Raji (cell line): ENCODE results near the gene FGF9.
A peak's percentile ranks its signal among the peaks of the same experiment; 100 is the strongest.

Experiments
- POLR2A ChIP-seq: IDR thresholded peaks from 2 replicates; pipeline ENCODE4 v1.6.1; 2011; ENCODE audit warnings: low read depth, low read length, control low read depth; ENCODE audit not compliant: insufficient read depth

Gene FGF9

DNA sequence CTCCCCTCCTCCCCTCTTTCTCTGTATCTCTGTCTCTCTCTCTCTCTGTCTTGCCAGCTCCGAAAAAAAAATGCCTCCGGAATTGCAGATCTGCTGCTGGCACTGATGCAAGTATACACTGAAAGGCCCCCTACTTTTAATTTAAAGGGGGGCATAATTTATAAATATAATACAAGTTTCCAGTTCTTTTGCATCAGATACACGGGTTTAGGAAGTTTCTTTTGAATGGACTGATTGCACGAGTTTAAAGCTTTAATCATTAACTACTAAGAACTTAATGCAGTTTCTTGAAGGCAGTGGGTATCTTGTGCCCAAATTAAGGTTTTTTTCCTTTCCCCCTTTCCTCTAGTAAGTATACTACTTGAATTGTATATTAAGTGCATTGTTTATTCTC, 1.4 kb downstream of the FGF9 start:
- no peak for TF ChIP-seq POLR2A

- TF ChIP-seq POLR2A: no peak
Observed at GRCh38 chr13:21672796-21673538, 2.1 kb downstream of the FGF9 start.

DNA sequence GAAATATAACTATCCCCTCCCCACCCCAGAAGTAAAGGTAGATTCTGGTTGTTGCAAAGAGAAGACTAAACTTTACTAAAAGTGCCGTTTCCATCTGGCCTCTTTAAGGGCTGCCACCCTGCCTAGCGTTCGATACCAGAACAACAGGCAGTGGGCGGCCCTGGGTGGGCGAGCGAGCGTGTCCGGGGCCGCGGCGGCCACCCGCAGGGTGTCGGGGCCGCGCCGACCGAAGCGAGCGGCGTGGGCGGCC, 2.6 kb downstream of the FGF9 start:
- no peak for TF ChIP-seq POLR2A

GRCh38 chr13:21673789-21674489, 3.1 kb downstream of the FGF9 start:
- 0 out of 2 replicates have a peak, but pooled peaks have one; percentile 20 for TF ChIP-seq POLR2A

- no peak for TF ChIP-seq POLR2A
Observed at GRCh38 chr13:21674490-21675009, 3.7 kb downstream of the FGF9 start.

DNA sequence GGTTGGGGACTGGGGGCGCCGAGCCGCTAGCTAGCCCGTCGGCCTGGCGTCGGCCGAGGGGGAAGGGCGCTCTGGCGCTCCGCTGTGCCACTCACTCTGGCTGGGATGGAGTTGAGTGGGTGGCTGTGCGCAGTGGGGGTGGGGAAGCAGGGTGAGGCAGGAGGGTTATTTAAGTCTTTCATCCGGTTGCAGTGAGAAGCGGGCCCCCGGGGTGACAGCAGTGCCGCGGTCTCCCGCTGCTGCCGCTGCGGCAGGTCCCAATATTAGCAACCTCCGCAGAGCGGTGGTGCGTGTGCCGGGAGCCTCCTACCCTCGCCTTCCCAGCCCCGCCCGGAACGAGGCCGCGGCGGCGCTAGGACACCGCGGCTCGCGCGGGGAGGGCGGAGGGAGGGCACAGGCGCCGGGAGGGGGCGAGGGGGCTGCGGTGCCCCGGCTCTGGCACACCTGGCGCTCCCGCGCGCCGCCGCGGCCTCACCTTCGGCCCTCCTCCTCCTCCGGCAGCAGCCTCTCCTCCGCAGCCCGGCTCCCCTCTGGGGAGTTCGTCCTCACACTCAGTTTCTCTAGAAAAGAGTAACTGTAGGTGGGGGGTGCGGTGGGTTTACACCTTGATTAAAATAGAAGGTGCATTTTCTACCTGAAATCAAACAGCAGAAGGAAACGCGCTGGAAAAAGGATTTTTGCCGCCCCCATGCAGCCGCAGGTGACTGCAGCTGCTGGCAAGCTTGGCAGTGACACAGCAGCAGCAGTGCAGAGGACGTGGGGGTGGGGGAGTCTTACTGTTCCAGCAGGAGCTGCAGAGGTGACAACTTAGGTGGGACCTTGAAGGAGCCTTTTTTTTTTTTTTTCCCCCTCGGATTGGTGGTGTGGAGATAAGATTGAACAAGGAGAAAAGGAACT, 4.5 kb downstream of the FGF9 start:
- no peak for TF ChIP-seq POLR2A

DNA sequence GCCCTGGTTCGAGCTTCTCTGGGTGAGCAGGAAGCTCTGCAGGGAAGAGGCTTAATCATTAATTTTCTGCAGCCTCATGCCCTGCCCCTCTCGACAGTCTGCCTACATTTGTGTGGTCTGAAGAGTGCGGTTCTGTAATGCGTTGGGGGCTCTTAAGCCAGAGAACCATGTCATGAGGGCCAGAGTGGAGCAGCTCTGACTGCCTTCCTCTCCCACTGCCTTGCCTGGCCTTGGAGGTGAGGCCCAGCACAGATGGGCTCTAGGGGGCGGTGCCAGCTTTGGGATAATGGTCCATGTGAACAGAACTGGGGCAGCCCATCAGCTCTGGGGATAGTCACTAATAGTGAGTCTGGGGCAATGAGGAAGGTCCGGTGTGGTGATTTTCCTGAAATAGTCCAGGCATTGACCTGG, 5.7 kb downstream of the FGF9 start:
- no peak for TF ChIP-seq POLR2A

GRCh38 chr13:21677075-21677623, 6.3 kb downstream of the FGF9 start:
- TF ChIP-seq POLR2A: no peak

DNA sequence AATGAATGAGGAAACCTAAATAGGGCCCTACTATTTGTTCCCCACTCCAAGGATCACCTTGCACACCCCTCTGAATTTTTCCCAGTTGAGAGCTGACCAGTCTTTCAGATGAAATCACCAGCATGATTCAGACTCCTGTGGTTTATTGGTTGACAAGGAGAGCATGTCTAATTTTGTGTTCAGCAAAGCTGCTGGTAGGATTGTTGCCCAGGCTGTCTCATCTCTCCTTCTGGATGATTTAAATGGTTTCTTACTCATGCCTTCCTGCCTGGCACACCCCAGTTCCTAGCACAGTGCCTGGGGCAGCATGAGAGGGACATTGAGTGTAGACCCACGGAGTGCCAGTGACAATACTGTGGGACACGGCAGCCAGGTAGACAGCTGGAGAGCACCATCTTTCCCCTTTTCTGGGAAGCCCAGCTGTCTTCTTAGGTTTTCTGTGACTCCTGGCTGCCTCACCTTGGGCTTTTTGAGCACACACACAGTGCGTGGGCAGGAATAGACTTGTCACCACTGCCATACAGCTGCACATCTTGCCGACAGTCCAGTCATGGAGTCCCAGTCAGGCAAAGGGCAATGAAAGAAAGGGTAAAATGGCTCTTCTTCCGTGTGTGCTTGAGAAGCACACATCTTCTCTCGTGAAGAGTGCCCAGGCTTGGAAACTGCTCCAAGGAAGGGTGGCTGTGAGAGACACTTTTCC, 12.3 kb downstream of the FGF9 start:
- TF ChIP-seq POLR2A: no peak

DNA sequence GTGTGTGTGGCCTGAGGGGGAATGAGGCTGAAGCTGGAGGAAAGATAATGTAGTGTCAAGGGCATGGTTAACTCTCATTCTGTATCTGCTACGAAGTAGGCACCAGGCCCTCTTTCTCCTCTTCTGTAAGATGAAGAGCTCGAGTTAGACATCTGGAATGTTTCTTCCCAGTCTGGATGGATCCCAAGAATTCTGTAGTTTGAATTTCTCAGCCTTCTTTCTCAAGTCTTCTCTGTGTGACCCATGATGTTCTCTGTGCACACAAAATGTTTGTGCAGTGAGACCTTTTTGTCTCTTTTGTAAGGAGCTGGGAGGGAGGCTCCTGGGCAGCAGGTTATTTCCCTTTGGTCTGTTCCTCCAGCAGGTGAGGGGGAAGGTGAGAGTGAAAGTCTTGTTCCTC, 13.7 kb downstream of the FGF9 start:
- no peak for TF ChIP-seq POLR2A

DNA sequence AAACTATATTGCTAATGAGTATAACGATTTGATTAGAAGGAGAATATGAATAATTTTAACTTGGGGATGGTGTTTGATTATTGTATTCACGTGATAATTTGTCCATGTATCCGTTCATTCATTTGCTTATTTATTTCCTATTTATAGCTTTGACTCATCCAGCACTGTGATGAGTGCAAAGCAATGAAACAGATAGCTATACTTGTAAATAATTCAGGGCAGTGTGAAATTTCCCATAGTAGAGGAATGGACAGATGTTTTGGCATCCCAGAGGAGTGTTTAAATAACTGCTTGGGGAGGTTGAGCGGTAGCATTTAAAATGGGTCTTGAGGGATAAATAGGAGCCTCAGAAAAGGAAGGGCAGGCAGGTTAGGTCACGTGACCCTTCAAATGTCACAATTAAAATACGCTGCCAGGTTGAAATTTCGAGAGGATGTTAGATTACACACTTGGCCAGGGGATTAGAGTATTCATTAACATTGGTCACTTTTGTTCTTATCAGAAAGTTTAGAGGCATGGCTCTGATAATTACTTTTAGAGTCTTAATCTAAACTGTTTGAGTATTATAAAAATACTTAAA, 14.7 kb downstream of the FGF9 start:
- no peak for TF ChIP-seq POLR2A

- no peak for TF ChIP-seq POLR2A
Observed at GRCh38 chr13:21686751-21687391, 16.0 kb downstream of the FGF9 start.

- no peak for TF ChIP-seq POLR2A
Observed at GRCh38 chr13:21688056-21688455, 17.2 kb downstream of the FGF9 start.

- TF ChIP-seq POLR2A: no peak
Observed at GRCh38 chr13:21689097-21689496, 18.2 kb downstream of the FGF9 start.
